A549 (cell line): Measurements from ENCODE around the gene TBC1D14. TPM values are rescaled to one million over a fixed set of nuclear protein-coding genes. Genes with fewer than 3 reads are reported as not detected.

Experiments
- ATAC-seq, 2 experiments: fragments of 200-7000 bp in 1 of 2; fragments of >200 bp in 1 of 2; cut with Nextera tagmentation in 1 of 2; cut with Tn5 transposase in 1 of 2; 3 replicates each; pipeline versions ENCODE4 v1.8.0 to v1.9.1; 2018 to 2020; ENCODE audit warnings: mild to moderate bottlenecking in 1 of 2, moderate library complexity in 1 of 2
- CTCF ChIA-PET: fragments of 300-600 bp; sonication (Branson Sonifier 250); formaldehyde crosslinking; extraction: SDS; loops from one replicate; lab custom pipeline; 2021; ENCODE audit warnings: antibody characterized with exemption, inconsistent platforms; lab: Yijun Ruan, JAX
- POLR2A ChIA-PET: fragments of 350-600 bp; formaldehyde crosslinking; extraction: SDS; loops from one replicate; lab custom pipeline; 2021; ENCODE audit warnings: antibody characterized with exemption, inconsistent platforms; lab: Yijun Ruan, JAX
- DNase-seq, 2 experiments: peaks; one replicate each; pipeline versions ENCODE4 v3.0.0 to v3.0.0-alpha.2; 2011 to 2016; ENCODE audit warnings: low read depth in 1 of 2, low spot score in 1 of 2
- FAIRE-seq: peaks from 2 replicates; lab custom pipeline; 2011; peaks lifted over from hg19 to GRCh38; lab: Jason Lieb, UNC
- H3K27ac ChIP-seq, 2 experiments: fragments of >200 bp; sonication (Bioruptor Twin); formaldehyde crosslinking; 3 replicates each; pipeline ENCODE4 v1.5.1; 2016 to 2017
- H3K4me1 ChIP-seq: fragments of >200 bp; sonication (Bioruptor Twin); formaldehyde crosslinking; 3 replicates; pipeline ENCODE4 v1.6.1; 2016
- H3K4me2 ChIP-seq: fragments of >200 bp; sonication (Bioruptor Twin); formaldehyde crosslinking; 3 replicates; pipeline ENCODE4 v1.6.1; 2016
- H3K4me3 ChIP-seq: fragments of >200 bp; sonication (Bioruptor Twin); formaldehyde crosslinking; 3 replicates; pipeline ENCODE4 v1.5.1; 2016
- H3K9me3 ChIP-seq: fragments of >200 bp; sonication (Bioruptor Twin); formaldehyde crosslinking; 3 replicates; pipeline ENCODE4 v1.6.1; 2016
- CBX2 ChIP-seq: fragments of 200-600 bp; sonication (generic); IDR thresholded peaks from 2 replicates; pipeline ENCODE4 v1.6.1; 2016; ENCODE audit warnings: low read depth, mild to moderate bottlenecking, borderline replicate concordance
- CHD2 ChIP-seq: fragments of 150-350 bp; IDR thresholded peaks from 2 replicates; pipeline ENCODE4 v1.6.1; 2014; ENCODE audit warnings: low read length; ENCODE audit not compliant: partially characterized antibody
- EHF ChIP-seq: fragments of 250-450 bp; sonication (Bioruptor Pico); IDR thresholded peaks from 2 replicates; pipeline ENCODE4 v1.5.0; 2020; ENCODE audit warnings: mild to moderate bottlenecking
- EP300 ChIP-seq, 2 experiments: fragments of >200 bp; sonication (Bioruptor Twin); formaldehyde crosslinking; IDR thresholded peaks; 2 replicates in 1 of 2; 3 replicates in 1 of 2; pipeline ENCODE4 v1.6.1; 2016 to 2017
- ESRRA ChIP-seq: fragments of 150-350 bp; IDR thresholded peaks from 2 replicates; pipeline ENCODE4 v1.6.1; 2014; ENCODE audit warnings: mild to moderate bottlenecking, low read length, borderline replicate concordance
- GATA3 ChIP-seq: IDR thresholded peaks from 2 replicates; pipeline ENCODE4 v1.6.1; 2012; ENCODE audit warnings: borderline replicate concordance
- HOXB13 ChIP-seq: fragments of 250-450 bp; sonication (Bioruptor Pico); IDR thresholded peaks from 2 replicates; pipeline ENCODE4 v1.5.0; 2020; ENCODE audit warnings: low read depth, mild to moderate bottlenecking, moderate library complexity
- JUNB ChIP-seq: fragments of >200 bp; sonication (Bioruptor Twin); formaldehyde crosslinking; IDR thresholded peaks from 2 replicates; pipeline ENCODE4 v1.6.1; 2016
- MAZ ChIP-seq: fragments of 150-350 bp; IDR thresholded peaks from 2 replicates; pipeline ENCODE4 v1.6.1; 2014; ENCODE audit warnings: antibody characterized with exemption, low read depth, low read length, borderline replicate concordance
- NR3C1 ChIP-seq: fragments of >200 bp; sonication (Bioruptor Twin); formaldehyde crosslinking; IDR thresholded peaks from 3 replicates; pipeline ENCODE4 v1.6.1; 2017
- RAD21 ChIP-seq, 2 experiments: fragments of >200 bp in 1 of 2; sonication (Bioruptor Twin) in 1 of 2; formaldehyde crosslinking in 1 of 2; IDR thresholded peaks in 1 of 2; conservative IDR thresholded peaks in 1 of 2; 2 replicates in 1 of 2; 3 replicates in 1 of 2; pipeline ENCODE4 v1.6.1; 2012 to 2018; ENCODE audit warnings: inconsistent platforms in 1 of 2
- TP53 ChIP-seq: fragments of 250-450 bp; sonication (Bioruptor Pico); IDR thresholded peaks from 2 replicates; pipeline ENCODE4 v1.5.0; 2021; ENCODE audit warnings: mild to moderate bottlenecking, moderate library complexity
- ZSCAN20 ChIP-seq: fragments of 250-450 bp; sonication (Bioruptor Pico); IDR thresholded peaks from 2 replicates; pipeline ENCODE4 v1.8.0; 2022; ENCODE audit warnings: mild to moderate bottlenecking, moderate library complexity
- WGBS: methylation state at CpG from one replicate; pipeline ENCODE4 v1.1.6; 2017; ENCODE audit errors: missing lambda C conversion rate; 5-methylcytosine and 5-hydroxymethylcytosine counted together
- polyA plus RNA-seq, 4 experiments: library from polyadenylated mRNA; depleted of rRNA in 3 of 4; stranded (reverse); fragments of >200 nt; fragmentation: RNase III in 1 of 4; extraction: RNeasy Plus Mini Kit Qiagen cat#74134 plus additional on column Dnase treatment in 1 of 4; gene quantifications; 2 replicates in 3 of 4; 3 replicates in 1 of 4; pipeline ENCODE4 v1.2.3, GENCODE V29; 2011 to 2017
- TF ChIP-seq, protein P1 (sequence below): fragments of >200 bp; sonication (Bioruptor Twin); formaldehyde crosslinking; IDR thresholded peaks from 3 replicates; pipeline ENCODE4 v1.6.1; 2016
- TF ChIP-seq, protein P2 (sequence below): fragments of 250-450 bp; sonication (Bioruptor Pico); IDR thresholded peaks from 2 replicates; pipeline ENCODE4 v1.5.0; 2020; ENCODE audit warnings: low read depth, mild to moderate bottlenecking, moderate library complexity
- TF ChIP-seq, protein P3 (sequence below): IDR thresholded peaks from 2 replicates; pipeline ENCODE4 v1.6.1; 2012
- TF ChIP-seq, protein P4 (sequence below): fragments of 250-450 bp; sonication (Bioruptor Pico); IDR thresholded peaks from 2 replicates; pipeline ENCODE4 v1.5.0; 2021; ENCODE audit warnings: mild to moderate bottlenecking, moderate library complexity, borderline replicate concordance

The TBC1D14 gene
- polyA plus RNA-seq, 2 of the 4 experiments (the other 2 are of a cell fraction): 30.2 to 39.0 TPM

DNA sequence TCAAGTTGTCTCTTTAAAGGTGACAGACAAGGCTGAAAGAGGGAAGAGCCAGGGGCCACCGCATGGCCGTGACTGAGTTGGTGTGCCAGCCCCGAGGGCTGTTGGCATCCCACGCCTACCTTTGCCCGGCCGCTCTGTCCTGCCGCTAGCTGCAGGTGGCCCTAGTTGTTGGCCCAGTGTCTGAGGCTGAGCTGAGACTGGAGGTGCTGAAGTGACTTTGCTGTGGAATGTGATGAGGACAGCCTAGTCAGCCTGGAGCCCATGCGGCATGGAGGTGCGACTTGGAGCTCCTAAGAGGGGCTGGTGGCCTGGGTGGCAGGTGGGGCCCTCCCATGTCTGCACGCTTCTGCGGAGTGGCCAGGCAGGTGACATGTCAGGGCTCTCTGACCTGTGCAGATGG is 140.1 kb downstream of the TBC1D14 start:
- DNase-seq (no peak), FAIRE-seq (no peak)
- POLR2A ChIA-PET: no interaction called here
- H3K4me2 ChIP-seq: no peak overlapping the region
- H3K4me3 ChIP-seq: no peak overlapping the region
- no peak for TF ChIP-seq CBX2
- TF ChIP-seq, protein P1, sequence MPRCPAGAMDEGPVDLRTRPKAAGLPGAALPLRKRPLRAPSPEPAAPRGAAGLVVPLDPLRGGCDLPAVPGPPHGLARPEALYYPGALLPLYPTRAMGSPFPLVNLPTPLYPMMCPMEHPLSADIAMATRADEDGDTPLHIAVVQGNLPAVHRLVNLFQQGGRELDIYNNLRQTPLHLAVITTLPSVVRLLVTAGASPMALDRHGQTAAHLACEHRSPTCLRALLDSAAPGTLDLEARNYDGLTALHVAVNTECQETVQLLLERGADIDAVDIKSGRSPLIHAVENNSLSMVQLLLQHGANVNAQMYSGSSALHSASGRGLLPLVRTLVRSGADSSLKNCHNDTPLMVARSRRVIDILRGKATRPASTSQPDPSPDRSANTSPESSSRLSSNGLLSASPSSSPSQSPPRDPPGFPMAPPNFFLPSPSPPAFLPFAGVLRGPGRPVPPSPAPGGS: no peak
- TF ChIP-seq CHD2: no peak
- TF ChIP-seq HOXB13 (CRISPR knock-in tag): no peak
- no peak for TF ChIP-seq RAD21 (conservative IDR thresholded peaks at IDR 0.05 in 1 of 2, IDR thresholded peaks at IDR 0.05 in 1 of 2)
- TF ChIP-seq JUNB: no peak
- TF ChIP-seq ZSCAN20 (CRISPR knock-in tag): no peak
- TF ChIP-seq, protein P2, sequence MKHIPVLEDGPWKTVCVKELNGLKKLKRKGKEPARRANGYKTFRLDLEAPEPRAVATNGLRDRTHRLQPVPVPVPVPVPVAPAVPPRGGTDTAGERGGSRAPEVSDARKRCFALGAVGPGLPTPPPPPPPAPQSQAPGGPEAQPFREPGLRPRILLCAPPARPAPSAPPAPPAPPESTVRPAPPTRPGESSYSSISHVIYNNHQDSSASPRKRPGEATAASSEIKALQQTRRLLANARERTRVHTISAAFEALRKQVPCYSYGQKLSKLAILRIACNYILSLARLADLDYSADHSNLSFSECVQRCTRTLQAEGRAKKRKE: no peak
- TF ChIP-seq, all 56 proteins: peak for 0
- WGBS: 95% methylated on average over 7 of the region's 11 CpGs
- CTCF ChIA-PET: interaction anchor here (1.0 to 2.0 kb wide), 2 partner anchors 14 to 21 kb away, joined by 4 to 9 read pairs; no protein-coding TSS in a partner anchor
- Histone ChIP-seq H3K4me1 (peaks cover 4% of the 10 kb centered on the region; the same call in 1 of the 3 replicates), H3K9me3 (no peaks in the 10 kb centered on the region), H3K27ac (no peak overlapping the region)
- no peak for ATAC-seq

DNA sequence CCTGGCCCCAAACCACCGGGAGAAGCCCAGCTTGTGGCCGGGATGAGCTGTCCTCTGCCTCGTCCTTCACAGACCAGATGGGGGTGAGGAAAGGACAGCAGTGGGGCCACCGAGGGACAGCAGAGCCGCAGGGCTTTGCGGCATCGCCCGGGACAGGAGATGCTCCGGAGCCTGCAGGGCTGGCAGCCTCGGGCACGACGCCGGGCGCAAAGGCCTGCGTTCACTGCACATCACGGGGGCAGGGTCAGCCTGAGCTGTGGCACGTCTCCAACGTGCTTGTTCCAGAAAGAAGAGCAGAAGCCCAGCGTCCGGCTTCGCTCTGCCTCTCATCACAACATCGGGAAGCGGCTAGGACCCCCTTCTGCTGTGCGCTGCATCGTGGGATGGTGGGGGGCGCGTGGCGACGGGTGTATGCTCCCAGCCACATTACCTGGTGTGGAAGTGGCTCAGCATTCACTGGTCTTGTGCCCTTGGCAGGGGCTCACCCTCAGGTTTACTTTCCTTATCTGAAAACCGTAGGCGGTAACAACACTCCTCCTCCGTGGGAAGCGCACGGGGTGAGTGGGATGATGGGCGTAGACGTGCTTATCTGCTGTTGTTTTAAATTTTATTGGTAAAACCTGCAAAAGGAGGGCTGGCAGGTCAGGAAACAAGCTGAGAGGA is 141.0 kb downstream of the TBC1D14 start:
- FAIRE-seq (no peak), DNase-seq (no peak), ATAC-seq (no peak)
- TF ChIP-seq, protein P3, sequence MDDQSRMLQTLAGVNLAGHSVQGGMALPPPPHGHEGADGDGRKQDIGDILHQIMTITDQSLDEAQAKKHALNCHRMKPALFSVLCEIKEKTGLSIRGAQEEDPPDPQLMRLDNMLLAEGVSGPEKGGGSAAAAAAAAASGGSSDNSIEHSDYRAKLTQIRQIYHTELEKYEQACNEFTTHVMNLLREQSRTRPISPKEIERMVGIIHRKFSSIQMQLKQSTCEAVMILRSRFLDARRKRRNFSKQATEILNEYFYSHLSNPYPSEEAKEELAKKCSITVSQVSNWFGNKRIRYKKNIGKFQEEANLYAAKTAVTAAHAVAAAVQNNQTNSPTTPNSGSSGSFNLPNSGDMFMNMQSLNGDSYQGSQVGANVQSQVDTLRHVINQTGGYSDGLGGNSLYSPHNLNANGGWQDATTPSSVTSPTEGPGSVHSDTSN: no peak
- no peak for TF ChIP-seq CBX2
- no peak for TF ChIP-seq GATA3
- no peak for TF ChIP-seq EP300 (IDR thresholded peaks at IDR 0.05)
- no peak for TF ChIP-seq MAZ
- TF ChIP-seq, protein P4, sequence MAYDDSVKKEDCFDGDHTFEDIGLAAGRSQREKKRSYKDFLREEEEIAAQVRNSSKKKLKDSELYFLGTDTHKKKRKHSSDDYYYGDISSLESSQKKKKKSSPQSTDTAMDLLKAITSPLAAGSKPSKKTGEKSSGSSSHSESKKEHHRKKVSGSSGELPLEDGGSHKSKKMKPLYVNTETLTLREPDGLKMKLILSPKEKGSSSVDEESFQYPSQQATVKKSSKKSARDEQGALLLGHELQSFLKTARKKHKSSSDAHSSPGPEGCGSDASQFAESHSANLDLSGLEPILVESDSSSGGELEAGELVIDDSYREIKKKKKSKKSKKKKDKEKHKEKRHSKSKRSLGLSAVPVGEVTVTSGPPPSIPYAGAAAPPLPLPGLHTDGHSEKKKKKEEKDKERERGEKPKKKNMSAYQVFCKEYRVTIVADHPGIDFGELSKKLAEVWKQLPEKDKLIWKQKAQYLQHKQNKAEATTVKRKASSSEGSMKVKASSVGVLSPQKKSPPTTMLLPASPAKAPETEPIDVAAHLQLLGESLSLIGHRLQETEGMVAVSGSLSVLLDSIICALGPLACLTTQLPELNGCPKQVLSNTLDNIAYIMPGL (CRISPR knock-in tag): no peak
- TF ChIP-seq NR3C1: no peak
- no peak for TF ChIP-seq TP53 (CRISPR knock-in tag)
- no peak for TF ChIP-seq ESRRA
- WGBS: 94% methylated on average over 26 of the region's 36 CpGs
- Histone ChIP-seq H3K4me1 (no peaks in the 10 kb centered on the region), H3K9me3 (no peaks in the 10 kb centered on the region), H3K4me2 (no peak overlapping the region), H3K27ac (no peak overlapping the region), H3K4me3 (no peak overlapping the region)
- ChIA-PET POLR2A (interaction anchor here (1.0 kb wide), 1 partner anchor 17 kb away, joined by 6 read pairs; the partner anchor contains the start of gene GRPEL1), CTCF (interaction anchor here (1.0 to 2.0 kb wide), 3 partner anchors 7 to 20 kb away, joined by 3 to 9 read pairs (median 4); partner anchors contain the start of gene TADA2B)

DNA sequence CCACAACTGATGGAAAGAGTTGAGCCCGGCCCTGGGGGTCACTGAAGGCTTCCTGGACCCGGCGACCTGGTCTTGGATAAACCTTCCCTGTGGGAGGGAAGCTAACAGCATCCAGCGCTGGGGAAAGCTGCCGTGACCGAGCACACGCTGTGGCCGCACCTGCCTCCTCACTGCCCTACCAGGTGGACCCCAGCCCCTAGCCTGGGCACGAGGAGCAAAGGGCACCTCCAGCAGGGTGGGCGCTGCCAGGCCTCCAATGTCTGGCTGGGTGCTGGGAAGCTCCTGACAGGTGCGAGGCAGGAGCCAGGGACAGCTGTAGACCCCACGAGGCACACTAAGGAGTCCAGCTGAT is 141.5 kb downstream of the TBC1D14 start:
- H3K9me3 ChIP-seq: no peaks in the 10 kb centered on the region
- 94% methylated on average over 12 of the region's 12 CpGs for WGBS
- H3K4me2 ChIP-seq: no peak overlapping the region
- DNase-seq: no peak
- no peak for ATAC-seq
- ChIA-PET CTCF (interaction anchor here (1.4 kb wide), 1 partner anchor 8 kb away, joined by 3 read pairs; the partner anchor contains the start of gene TADA2B), POLR2A (interaction anchor here (1.0 kb wide), 1 partner anchor 17 kb away, joined by 6 read pairs; the partner anchor contains the start of gene GRPEL1)
- no peak for TF ChIP-seq EHF
- no peak overlapping the region for H3K27ac ChIP-seq
- H3K4me3 ChIP-seq: no peak overlapping the region
- H3K4me1 ChIP-seq: no peaks in the 10 kb centered on the region
- FAIRE-seq: no peak
